ENCODE results near the gene VIT.

The VIT gene

DNA sequence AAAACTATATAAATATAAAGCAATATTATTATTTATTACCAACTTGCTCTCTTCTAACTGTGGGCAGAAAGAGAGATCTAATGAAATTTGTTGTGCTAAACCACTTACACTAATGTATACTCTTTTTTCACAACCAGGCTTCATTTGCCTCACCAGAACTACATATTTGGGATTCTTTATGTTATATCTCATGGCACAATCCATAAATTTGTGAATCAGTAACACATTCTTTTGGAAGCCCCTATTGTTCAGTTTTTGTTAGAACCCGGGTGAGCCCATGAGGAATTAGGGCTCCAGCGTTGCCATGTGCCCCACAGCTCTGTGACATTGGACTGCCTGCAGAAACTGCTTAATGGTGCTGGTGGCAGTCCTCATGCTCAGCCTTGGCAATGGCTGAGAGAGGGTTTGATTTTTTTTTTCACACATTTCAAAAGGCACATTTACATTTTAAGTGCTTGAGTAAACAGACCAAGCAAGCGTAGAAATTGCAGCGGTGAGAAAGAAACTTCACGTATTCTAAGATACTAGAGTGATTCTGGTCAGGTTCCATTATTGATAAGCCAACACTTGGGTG, 15.3 kb downstream of the VIT start:
- H3K4me1 Mint-ChIP-seq = no peaks in the 10 kb centered on the region
- H3K27me3 Mint-ChIP-seq = peaks cover 27% of the 10 kb centered on the region
- ATAC-seq = no peak
- H3K9me3 Mint-ChIP-seq = peaks cover 10% of the 10 kb centered on the region
- H3K27ac Mint-ChIP-seq = no peak overlapping the region
- no peak overlapping the region for H3K4me3 Mint-ChIP-seq
- no peaks in the 10 kb centered on the region for H3K36me3 Mint-ChIP-seq

GRCh38 chr2:36713310-36713709, 16.8 kb downstream of the VIT start:
- H3K27me3 Mint-ChIP-seq = peaks cover 13% of the 10 kb centered on the region
- no peaks in the 10 kb centered on the region for H3K4me1 Mint-ChIP-seq
- no peak for ATAC-seq
- peaks cover 10% of the 10 kb centered on the region for H3K9me3 Mint-ChIP-seq
- H3K4me3 Mint-ChIP-seq = no peak overlapping the region
- no peaks in the 10 kb centered on the region for H3K36me3 Mint-ChIP-seq
- H3K27ac Mint-ChIP-seq = no peak overlapping the region

- Mint-ChIP-seq H3K36me3 (no peaks in the 10 kb centered on the region), H3K4me3 (no peak overlapping the region), H3K27ac (no peak overlapping the region), H3K27me3 (no peaks in the 10 kb centered on the region), H3K9me3 (peaks cover 1% of the 10 kb centered on the region), H3K4me1 (no peaks in the 10 kb centered on the region)
- ATAC-seq = no peak
Observed at GRCh38 chr2:36716111-36716510, 19.6 kb downstream of the VIT start.

DNA sequence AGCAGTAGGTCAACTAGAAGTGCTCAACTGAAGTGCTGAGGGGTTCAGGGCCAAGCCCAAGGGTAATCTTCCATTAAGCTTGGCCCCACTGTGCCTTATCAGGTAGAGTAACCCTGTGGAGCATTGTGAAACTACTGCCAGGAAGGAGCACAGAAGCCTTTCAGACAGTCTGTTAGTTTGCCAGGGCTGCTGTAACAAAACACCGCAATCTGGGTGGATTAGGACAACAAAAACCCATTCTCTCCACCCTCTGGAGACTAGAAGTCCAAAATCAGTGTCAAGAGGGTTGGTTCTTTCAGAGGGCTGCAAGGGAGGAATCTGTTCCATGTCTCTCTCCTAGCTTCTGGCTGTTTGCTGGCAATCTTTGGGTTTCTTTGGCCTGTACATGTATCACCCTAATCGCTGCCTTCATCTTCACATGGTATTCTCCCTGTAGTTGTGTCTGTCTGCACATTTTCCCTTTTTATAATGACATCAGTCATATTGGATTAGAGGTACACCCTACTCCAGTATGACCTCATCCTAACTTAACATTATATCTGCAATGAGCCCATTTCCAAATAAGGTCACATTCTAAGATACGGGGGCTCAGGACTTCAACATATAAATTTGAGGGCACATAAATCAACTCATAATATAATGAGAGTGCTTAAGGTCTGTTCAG, 21.2 kb downstream of the VIT start:
- no peak overlapping the region for H3K27ac Mint-ChIP-seq
- no peaks in the 10 kb centered on the region for H3K4me1 Mint-ChIP-seq
- no peaks in the 10 kb centered on the region for H3K27me3 Mint-ChIP-seq
- no peaks in the 10 kb centered on the region for H3K36me3 Mint-ChIP-seq
- no peak overlapping the region for H3K4me3 Mint-ChIP-seq
- ATAC-seq = no peak
- no peaks in the 10 kb centered on the region for H3K9me3 Mint-ChIP-seq

DNA sequence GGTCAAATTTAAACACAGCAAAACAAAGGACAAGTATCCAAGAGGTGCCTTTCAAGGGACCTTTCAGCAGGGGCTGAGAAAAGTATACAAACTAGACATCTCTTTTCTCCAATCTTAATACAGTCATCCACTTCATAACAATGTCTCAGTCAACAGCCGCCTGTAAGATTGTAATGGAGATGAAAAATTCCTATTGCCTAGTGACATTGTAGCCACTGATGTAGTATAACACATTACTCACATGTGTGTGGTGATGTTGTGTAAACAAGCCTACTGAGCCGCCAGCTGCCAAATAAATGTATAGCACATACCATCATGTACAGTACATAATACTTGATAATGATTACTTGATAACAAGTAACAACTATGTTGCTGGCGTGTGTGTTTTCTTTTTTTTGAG, 31.0 kb downstream of the VIT start:
- ATAC-seq = no peak
- no peaks in the 10 kb centered on the region for H3K36me3 Mint-ChIP-seq
- no peak overlapping the region for H3K27ac Mint-ChIP-seq
- peaks cover 8% of the 10 kb centered on the region for H3K27me3 Mint-ChIP-seq
- H3K9me3 Mint-ChIP-seq = peaks cover 6% of the 10 kb centered on the region
- H3K4me3 Mint-ChIP-seq = no peak overlapping the region
- H3K4me1 Mint-ChIP-seq = no peaks in the 10 kb centered on the region

GRCh38 chr2:36729067-36729466, 32.6 kb downstream of the VIT start:
- Mint-ChIP-seq H3K36me3 (no peaks in the 10 kb centered on the region), H3K27ac (no peak overlapping the region), H3K9me3 (peaks cover 6% of the 10 kb centered on the region), H3K4me3 (no peak overlapping the region), H3K27me3 (peaks cover 8% of the 10 kb centered on the region), H3K4me1 (no peaks in the 10 kb centered on the region)
- ATAC-seq = no peak

DNA sequence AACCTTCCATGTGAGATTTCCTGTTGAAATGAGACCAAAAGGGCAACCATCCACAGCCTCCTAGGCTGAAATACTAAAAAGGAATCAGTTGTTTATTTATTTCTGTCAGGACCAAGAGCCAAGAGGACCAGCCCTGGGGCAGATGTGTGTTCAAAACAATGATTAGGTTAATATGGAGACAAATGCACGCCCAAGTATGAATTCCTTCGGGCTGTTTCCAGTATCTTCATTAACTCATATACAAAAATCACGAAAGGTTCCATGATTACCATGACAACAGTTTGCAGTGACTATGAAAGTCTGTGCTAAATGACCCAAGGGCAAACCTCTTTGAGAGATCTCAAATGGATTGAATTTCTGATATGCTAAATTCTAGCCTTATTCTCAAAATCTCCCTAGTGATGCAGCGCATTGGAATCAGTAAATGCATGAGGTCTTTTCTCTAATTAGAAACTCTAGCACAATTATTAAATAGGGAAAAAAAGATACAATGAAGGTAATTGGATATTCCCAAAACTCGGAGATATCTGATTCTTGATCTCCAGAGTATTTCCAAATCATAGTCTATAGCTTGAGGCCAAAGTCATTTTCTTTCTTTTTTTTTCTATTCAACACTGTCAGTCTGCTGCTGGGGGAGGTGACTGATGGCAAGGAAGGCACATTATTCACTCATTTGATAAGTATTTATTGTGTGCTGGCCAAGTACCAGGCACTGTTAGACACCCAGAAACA, 35.6 kb downstream of the VIT start:
- H3K9me3 Mint-ChIP-seq = peaks cover 6% of the 10 kb centered on the region
- no peak overlapping the region for H3K4me3 Mint-ChIP-seq
- no peak for ATAC-seq
- no peaks in the 10 kb centered on the region for H3K4me1 Mint-ChIP-seq
- peaks cover 8% of the 10 kb centered on the region for H3K27me3 Mint-ChIP-seq
- no peaks in the 10 kb centered on the region for H3K36me3 Mint-ChIP-seq
- no peak overlapping the region for H3K27ac Mint-ChIP-seq

- peaks cover 8% of the 10 kb centered on the region for H3K27me3 Mint-ChIP-seq
- peaks cover 6% of the 10 kb centered on the region for H3K9me3 Mint-ChIP-seq
- no peaks in the 10 kb centered on the region for H3K4me1 Mint-ChIP-seq
- no peaks in the 10 kb centered on the region for H3K36me3 Mint-ChIP-seq
- no peak overlapping the region for H3K4me3 Mint-ChIP-seq
- H3K27ac Mint-ChIP-seq = no peak overlapping the region
- ATAC-seq = no peak
Observed at GRCh38 chr2:36732673-36733036, 36.1 kb downstream of the VIT start.

GRCh38 chr2:36733215-36733614, 36.7 kb downstream of the VIT start:
- no peak for ATAC-seq
- no peaks in the 10 kb centered on the region for H3K36me3 Mint-ChIP-seq
- no peak overlapping the region for H3K4me3 Mint-ChIP-seq
- H3K27ac Mint-ChIP-seq = no peak overlapping the region
- H3K27me3 Mint-ChIP-seq = peaks cover 8% of the 10 kb centered on the region
- peaks cover 6% of the 10 kb centered on the region for H3K9me3 Mint-ChIP-seq
- no peaks in the 10 kb centered on the region for H3K4me1 Mint-ChIP-seq

DNA sequence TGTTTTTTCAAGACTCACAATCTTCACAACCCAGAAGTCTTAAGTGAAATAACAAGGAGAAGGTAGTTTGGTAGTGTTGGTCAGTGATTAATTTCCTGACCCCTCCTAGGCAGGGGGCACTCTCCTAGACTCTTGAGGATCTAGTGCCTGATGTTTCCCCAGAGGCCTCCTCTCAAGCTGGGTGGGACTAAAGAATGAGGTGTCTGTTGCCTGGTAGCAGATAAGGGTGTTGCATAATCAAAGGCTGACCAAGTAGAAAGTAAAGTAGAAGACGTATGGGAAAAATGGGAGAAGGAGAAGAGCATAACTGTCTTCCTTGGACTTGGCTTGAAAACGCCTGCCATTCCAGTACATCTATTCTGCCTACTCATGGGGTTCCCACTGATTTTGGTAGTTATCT, 37.8 kb downstream of the VIT start:
- peaks cover 6% of the 10 kb centered on the region for H3K9me3 Mint-ChIP-seq
- no peaks in the 10 kb centered on the region for H3K4me1 Mint-ChIP-seq
- no peak overlapping the region for H3K27ac Mint-ChIP-seq
- no peak for ATAC-seq
- H3K4me3 Mint-ChIP-seq = no peak overlapping the region
- H3K27me3 Mint-ChIP-seq = peaks cover 8% of the 10 kb centered on the region
- H3K36me3 Mint-ChIP-seq = no peaks in the 10 kb centered on the region

DNA sequence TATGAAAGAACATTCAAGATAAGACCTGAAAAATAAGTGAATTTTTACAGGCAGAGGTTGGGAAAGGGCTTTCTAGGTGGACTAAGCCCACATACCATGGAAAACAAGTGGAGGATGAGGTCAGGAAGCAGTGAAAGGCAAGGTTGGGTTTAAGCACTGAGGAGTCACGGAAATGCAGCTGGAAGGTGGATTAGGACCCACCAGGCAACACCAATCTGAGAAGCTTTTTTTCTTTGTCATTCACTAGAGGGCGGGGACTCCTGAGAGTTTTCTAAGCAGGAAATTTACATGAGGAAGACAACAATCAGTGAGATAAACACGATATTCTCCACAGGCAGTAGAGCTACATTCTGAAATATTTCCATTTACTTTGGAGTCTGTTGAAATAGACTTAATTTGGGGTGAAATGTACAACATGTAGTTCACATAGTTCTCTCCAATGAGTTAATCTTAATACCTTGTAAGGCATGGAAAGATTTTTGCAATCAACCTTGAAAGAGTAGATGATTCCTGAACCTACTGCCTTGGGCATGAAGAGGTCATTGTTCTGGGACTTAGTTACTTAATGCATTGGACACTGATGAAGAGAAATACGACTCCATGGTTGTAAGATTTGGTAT, 40.7 kb downstream of the VIT start:
- no peaks in the 10 kb centered on the region for H3K27me3 Mint-ChIP-seq

DNA sequence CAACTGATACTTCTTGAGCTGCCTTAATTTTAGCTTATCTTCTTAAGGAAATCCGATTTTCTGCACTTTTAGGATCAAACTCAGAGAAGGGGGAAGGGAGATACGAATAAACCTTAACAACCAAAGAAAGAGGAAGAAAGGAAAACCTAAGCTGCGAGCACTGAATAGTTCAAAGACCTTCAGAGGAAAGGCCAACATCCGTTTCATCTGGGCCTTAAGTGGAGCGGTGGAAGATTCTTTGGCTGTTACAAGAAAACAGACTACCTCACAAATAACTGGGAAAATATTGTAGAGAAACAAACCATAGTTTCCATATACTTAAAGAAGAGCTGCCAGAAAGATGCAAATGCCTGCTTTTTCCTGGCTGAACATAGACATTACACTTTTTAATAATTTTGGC, 43.6 kb downstream of the VIT start:
- no peak overlapping the region for H3K27ac Mint-ChIP-seq
- H3K4me1 Mint-ChIP-seq = no peaks in the 10 kb centered on the region
- H3K9me3 Mint-ChIP-seq = peaks cover 8% of the 10 kb centered on the region
- H3K36me3 Mint-ChIP-seq = no peaks in the 10 kb centered on the region
- H3K4me3 Mint-ChIP-seq = no peak overlapping the region
- H3K27me3 Mint-ChIP-seq = peaks cover 11% of the 10 kb centered on the region
- ATAC-seq = no peak

More for the DNA sequence above, 40.7 kb downstream of the VIT start:
- ATAC-seq = no peak
- H3K27ac Mint-ChIP-seq = no peak overlapping the region
- no peaks in the 10 kb centered on the region for H3K36me3 Mint-ChIP-seq
- no peaks in the 10 kb centered on the region for H3K4me1 Mint-ChIP-seq
- H3K4me3 Mint-ChIP-seq = no peak overlapping the region
- H3K9me3 Mint-ChIP-seq = no peaks in the 10 kb centered on the region

GRCh38 chr2:36741188-36741837, 44.8 kb downstream of the VIT start:
- no peak overlapping the region for H3K27ac Mint-ChIP-seq
- no peaks in the 10 kb centered on the region for H3K4me1 Mint-ChIP-seq
- no peak for ATAC-seq
- H3K9me3 Mint-ChIP-seq = peaks cover 8% of the 10 kb centered on the region
- no peak overlapping the region for H3K4me3 Mint-ChIP-seq
- no peaks in the 10 kb centered on the region for H3K36me3 Mint-ChIP-seq
- peaks cover 18% of the 10 kb centered on the region for H3K27me3 Mint-ChIP-seq

- Mint-ChIP-seq H3K4me1 (no peaks in the 10 kb centered on the region), H3K9me3 (peaks cover 8% of the 10 kb centered on the region), H3K36me3 (no peaks in the 10 kb centered on the region), H3K4me3 (no peak overlapping the region), H3K27me3 (peaks cover 44% of the 10 kb centered on the region), H3K27ac (no peak overlapping the region)
- ATAC-seq = no peak
Observed at GRCh38 chr2:36743954-36744353, 47.4 kb downstream of the VIT start.

DNA sequence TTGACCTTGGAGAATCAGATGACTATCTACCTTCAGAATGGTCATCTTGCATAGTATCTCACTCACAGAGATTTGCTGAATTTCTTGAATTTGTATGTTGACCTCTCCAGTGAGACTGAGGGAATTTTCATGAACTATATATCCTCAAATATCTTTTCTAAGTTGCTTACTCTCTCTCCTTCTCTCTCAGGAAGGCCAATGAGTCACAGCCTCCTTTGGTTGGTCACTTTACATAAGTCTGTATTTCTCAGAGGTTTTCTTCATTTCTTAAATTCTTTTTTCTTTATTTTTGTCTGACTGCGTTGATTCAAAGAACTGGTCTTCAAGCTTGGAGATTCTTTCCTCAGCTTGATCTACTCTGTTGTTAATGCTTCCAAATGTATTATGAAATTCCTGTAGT, 51.7 kb downstream of the VIT start:
- no peak overlapping the region for H3K4me3 Mint-ChIP-seq
- no peak overlapping the region for H3K27ac Mint-ChIP-seq
- peaks cover 8% of the 10 kb centered on the region for H3K9me3 Mint-ChIP-seq
- peaks cover 82% of the 10 kb centered on the region for H3K27me3 Mint-ChIP-seq
- H3K4me1 Mint-ChIP-seq = no peaks in the 10 kb centered on the region
- no peak for ATAC-seq
- H3K36me3 Mint-ChIP-seq = no peaks in the 10 kb centered on the region

All from stimulated activated memory B cell treated with anti-CD40 and anti-IgM and Interleukin-4, amounts not matched to agents 10 μg/mL and 1 μg/mL and 100 μg/mL, for 72 hours (primary cell).